ENCODE results near the gene KIF13A. TPM values are rescaled to one million over a fixed set of nuclear protein-coding genes. Genes with fewer than 3 reads are reported as not detected.

KIF13A gene
- total RNA-seq, 2 experiments from 2014 or later = 0.91 to 1.4 TPM

DNA sequence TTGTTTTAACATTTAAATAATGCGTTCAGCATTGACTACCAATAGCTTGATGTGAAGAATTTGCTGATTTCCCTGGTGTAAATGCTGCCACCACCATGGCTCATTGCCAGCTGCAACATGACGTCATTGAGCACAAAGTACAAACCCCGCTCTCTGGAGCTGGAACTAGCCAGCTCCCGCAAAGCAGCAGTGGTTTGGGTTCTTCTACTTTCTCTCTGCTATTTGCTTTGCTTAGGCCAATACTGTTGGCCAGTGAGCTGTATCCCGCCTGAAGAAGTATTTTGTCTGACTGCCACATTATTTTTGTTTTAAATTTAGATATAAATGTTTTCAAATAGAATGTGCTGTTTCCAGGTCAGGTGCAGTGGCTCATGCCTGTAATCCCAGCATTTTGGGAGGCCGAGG, 47.4 kb upstream of the KIF13A start:
- Mint-ChIP-seq H3K9me3 (no peaks in the 10 kb centered on the region), H3K4me3 (no peak overlapping the region), H3K4me1 (ENCODE audit: low read depth) (no peaks in the 10 kb centered on the region), H3K36me3 (ENCODE audit: low read depth) (no peaks in the 10 kb centered on the region), H3K27ac (no peak overlapping the region), H3K27me3 (peaks cover 9% of the 10 kb centered on the region)
- ATAC-seq (ENCODE audit: poor library complexity) = no peak
- intact Hi-C loops (cut with DNase I, micrococcal nuclease) = no loop called here
- Histone ChIP-seq H3K4me1 (ENCODE audit: insufficient read depth, low read length) (no peaks in the 10 kb centered on the region), H3K9me3 (ENCODE audit: control insufficient read depth in 1 of 2, insufficient read depth in 1 of 2, low read length in 2 of 2) (no peaks in the 10 kb centered on the region), H3K4me3 (ENCODE audit: low read length) (no peak overlapping the region), H3K27ac (ENCODE audit: low read depth in 1 of 2, low read length in 2 of 2) (no peak overlapping the region), H3K36me3 (ENCODE audit: insufficient read depth, low read length) (no peaks in the 10 kb centered on the region), H3K27me3 (ENCODE audit: control insufficient read depth in 1 of 2, insufficient read depth in 2 of 2, low read length in 2 of 2) (no peaks in the 10 kb centered on the region)
- DNase-seq = no peak
- TF ChIP-seq CTCF (IDR thresholded peaks at IDR 0.05) = no peak
- ChIA-PET POLR2A (no interaction called here), CTCF (no interaction called here)

- Histone ChIP-seq H3K4me1 (ENCODE audit: insufficient read depth, low read length) (no peaks in the 10 kb centered on the region), H3K27ac (ENCODE audit: low read depth in 1 of 2, low read length in 2 of 2) (no peak overlapping the region), H3K36me3 (ENCODE audit: insufficient read depth, low read length) (no peaks in the 10 kb centered on the region), H3K9me3 (ENCODE audit: control insufficient read depth in 1 of 2, insufficient read depth in 1 of 2, low read length in 2 of 2) (no peaks in the 10 kb centered on the region), H3K4me3 (ENCODE audit: low read length) (no peak overlapping the region), H3K27me3 (ENCODE audit: control insufficient read depth in 1 of 2, insufficient read depth in 2 of 2, low read length in 2 of 2) (peaks cover 0 to 2% of the 10 kb centered on the region in 2 experiments)
- ChIA-PET CTCF (no interaction called here), POLR2A (no interaction called here)
- Mint-ChIP-seq H3K4me3 (no peak overlapping the region), H3K9me3 (no peaks in the 10 kb centered on the region), H3K36me3 (ENCODE audit: low read depth) (no peaks in the 10 kb centered on the region), H3K27me3 (peaks cover 21% of the 10 kb centered on the region), H3K27ac (no peak overlapping the region), H3K4me1 (ENCODE audit: low read depth) (no peaks in the 10 kb centered on the region)
- TF ChIP-seq CTCF (IDR thresholded peaks at IDR 0.05) = no peak
- ATAC-seq (ENCODE audit: poor library complexity) = no peak
- DNase-seq = no peak
- intact Hi-C loops (cut with DNase I, micrococcal nuclease) = no loop called here
These were observed 44.3 kb upstream of the KIF13A start for GRCh38 chr6:18031680-18032256.

DNA sequence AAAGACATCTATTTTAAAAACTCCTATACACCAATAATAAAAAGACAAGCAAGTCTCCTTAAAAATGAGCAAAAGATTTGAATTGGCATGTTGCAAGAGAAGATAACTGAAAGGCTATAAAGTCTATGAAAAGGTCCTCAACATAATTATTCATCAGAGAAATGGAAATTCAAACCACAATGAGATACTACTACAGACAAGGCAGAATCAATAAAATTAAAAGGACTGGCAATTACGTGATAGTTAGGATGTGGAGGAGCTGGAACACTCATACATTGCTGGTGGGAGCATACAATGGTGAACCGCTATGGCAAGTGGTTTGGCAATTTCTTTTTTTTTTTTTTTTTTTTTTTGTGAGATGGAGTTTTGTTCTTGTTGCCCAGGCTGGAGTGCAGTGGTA, 43.8 kb upstream of the KIF13A start:
- Histone ChIP-seq H3K27me3 (ENCODE audit: control insufficient read depth in 1 of 2, insufficient read depth in 2 of 2, low read length in 2 of 2) (peaks cover 0 to 2% of the 10 kb centered on the region in 2 experiments), H3K9me3 (ENCODE audit: control insufficient read depth in 1 of 2, insufficient read depth in 1 of 2, low read length in 2 of 2) (no peaks in the 10 kb centered on the region), H3K36me3 (ENCODE audit: insufficient read depth, low read length) (no peaks in the 10 kb centered on the region), H3K27ac (ENCODE audit: low read depth in 1 of 2, low read length in 2 of 2) (no peak overlapping the region), H3K4me3 (ENCODE audit: low read length) (no peak overlapping the region), H3K4me1 (ENCODE audit: insufficient read depth, low read length) (no peaks in the 10 kb centered on the region)
- Mint-ChIP-seq H3K36me3 (ENCODE audit: low read depth) (no peaks in the 10 kb centered on the region), H3K9me3 (no peaks in the 10 kb centered on the region), H3K27me3 (peaks cover 21% of the 10 kb centered on the region), H3K27ac (no peak overlapping the region), H3K4me1 (ENCODE audit: low read depth) (no peaks in the 10 kb centered on the region), H3K4me3 (no peak overlapping the region)
- ChIA-PET CTCF (no interaction called here), POLR2A (no interaction called here)
- ATAC-seq (ENCODE audit: poor library complexity) (no peak), DNase-seq (no peak)
- intact Hi-C loops (cut with DNase I, micrococcal nuclease) = no loop called here
- TF ChIP-seq CTCF (IDR thresholded peaks at IDR 0.05) = no peak

Data from CD4-positive, alpha-beta T cell (primary cell).